Activated T-cell treated with anti-CD3 and anti-CD28 coated beads, Interleukin-2, amount 50 U/mL, for 4 hours (primary cell): ENCODE results near the gene MYLIP. TPM values are rescaled to one million over a fixed set of nuclear protein-coding genes. Genes with fewer than 3 reads are reported as not detected.

Experiments
- ATAC-seq, 2 donors: fragments of 200-7000 bp; cut with Tn5 transposase; one replicate each; pipeline ENCODE4 v1.10.0; 2021
- DNase-seq: peaks from one replicate; pipeline ENCODE4 v3.0.0-alpha.2; 2020
- H3K27me3 Mint-ChIP-seq: one replicate; pipeline ENCODE4 v1.8.0; 2021; ENCODE audit warnings: low read depth, mixed read lengths
- H3K36me3 Mint-ChIP-seq: one replicate; pipeline ENCODE4 v1.8.0; 2022; ENCODE audit warnings: mixed read lengths; ENCODE audit not compliant: insufficient read depth
- H3K4me1 Mint-ChIP-seq: one replicate; pipeline ENCODE4 v1.8.0; 2021; ENCODE audit warnings: low read depth, mixed read lengths
- H3K4me3 Mint-ChIP-seq: one replicate; pipeline ENCODE4 v1.8.0; 2021; ENCODE audit warnings: mild to moderate bottlenecking, moderate library complexity, mixed read lengths
- H3K9me3 Mint-ChIP-seq: one replicate; pipeline ENCODE4 v1.8.0; 2021; ENCODE audit warnings: mixed read lengths
- total RNA-seq, 3 donors: library from RNA; stranded (reverse); gene quantifications; one replicate each; pipeline ENCODE4 v1.2.1, GENCODE V29; 2021

MYLIP gene
- total RNA-seq, 3 donors from 2014 or later = 12.7 to 16.6 (median 13.9) TPM

DNA sequence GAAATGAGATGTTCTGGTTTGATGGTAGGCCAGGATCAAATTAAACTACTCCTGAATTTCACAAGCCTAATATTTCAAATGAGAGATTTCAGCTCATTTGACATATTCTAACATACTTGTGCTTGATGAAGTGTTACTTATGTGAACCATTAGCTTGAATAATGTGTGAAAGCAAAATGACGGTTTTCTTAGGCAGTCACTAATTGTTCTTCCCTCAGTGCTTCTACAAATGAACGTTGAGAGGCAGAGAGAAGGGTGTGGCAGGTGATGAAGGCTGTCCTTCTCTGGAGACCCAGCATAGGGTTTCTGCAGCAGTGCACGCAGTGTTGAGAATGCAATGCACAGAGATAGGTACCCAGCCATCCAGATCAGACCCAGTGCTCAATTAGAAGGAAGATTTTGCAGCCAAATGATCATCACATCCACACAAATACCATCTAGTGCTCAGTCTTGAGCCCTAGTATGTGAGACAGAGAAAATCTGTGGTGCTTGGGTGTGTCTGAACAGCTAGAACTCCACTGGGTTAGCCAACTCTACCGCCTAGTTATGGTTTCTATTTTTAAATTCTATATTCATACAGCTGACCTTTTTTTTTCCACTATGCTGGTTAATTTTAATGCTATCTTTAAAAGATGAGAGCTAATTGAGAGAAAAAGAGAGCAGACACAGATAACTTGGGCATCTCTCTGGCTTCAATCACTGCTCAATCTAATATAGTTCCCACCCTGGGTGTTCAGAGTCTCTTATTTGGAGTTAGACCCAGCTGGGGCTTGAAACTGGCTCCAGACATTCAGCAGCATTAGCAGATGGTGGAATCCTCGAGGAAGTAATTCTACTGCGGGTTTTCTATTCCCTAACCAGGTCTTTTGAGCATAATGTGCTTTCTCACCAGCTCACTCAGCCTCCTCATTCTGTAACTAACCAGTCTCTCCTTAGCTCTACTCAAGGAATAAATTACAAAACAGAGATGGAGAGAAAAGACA lies 4.4 kb upstream of the MYLIP start:
- no peaks in the 10 kb centered on the region for H3K36me3 Mint-ChIP-seq
- H3K4me3 Mint-ChIP-seq = no peak overlapping the region
- no peak for ATAC-seq

DNA sequence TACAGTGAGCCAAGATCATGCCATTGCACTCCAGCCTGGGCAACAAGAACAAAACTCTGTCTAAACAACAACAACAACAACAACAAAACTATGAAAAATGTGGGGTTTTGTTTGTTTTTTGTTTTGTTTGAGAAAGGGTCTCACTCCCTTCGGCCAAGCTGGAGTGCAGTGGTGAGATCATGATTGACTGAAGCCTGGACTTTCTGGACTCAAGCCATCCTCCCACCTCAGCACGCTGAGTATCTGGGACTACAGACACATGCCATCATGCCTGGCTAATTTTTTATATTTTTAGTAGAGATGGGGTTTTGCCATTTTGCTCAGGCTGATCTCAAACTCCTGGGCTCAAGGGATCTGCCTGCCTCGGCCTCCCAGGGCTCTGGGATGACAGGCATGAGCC lies 2.8 kb upstream of the MYLIP start:
- peaks cover 6% of the 10 kb centered on the region for H3K27me3 Mint-ChIP-seq
- no peak overlapping the region for H3K4me3 Mint-ChIP-seq
- no peaks in the 10 kb centered on the region for H3K9me3 Mint-ChIP-seq
- H3K36me3 Mint-ChIP-seq = no peaks in the 10 kb centered on the region
- DNase-seq (no peak), ATAC-seq (no peak)
- H3K4me1 Mint-ChIP-seq = peaks cover 18% of the 10 kb centered on the region

More for the DNA sequence above, 4.4 kb upstream of the MYLIP start:
- H3K27me3 Mint-ChIP-seq = peaks cover 9% of the 10 kb centered on the region
- H3K4me1 Mint-ChIP-seq = peaks cover 4% of the 10 kb centered on the region
- no peaks in the 10 kb centered on the region for H3K9me3 Mint-ChIP-seq
- no peak for DNase-seq

DNA sequence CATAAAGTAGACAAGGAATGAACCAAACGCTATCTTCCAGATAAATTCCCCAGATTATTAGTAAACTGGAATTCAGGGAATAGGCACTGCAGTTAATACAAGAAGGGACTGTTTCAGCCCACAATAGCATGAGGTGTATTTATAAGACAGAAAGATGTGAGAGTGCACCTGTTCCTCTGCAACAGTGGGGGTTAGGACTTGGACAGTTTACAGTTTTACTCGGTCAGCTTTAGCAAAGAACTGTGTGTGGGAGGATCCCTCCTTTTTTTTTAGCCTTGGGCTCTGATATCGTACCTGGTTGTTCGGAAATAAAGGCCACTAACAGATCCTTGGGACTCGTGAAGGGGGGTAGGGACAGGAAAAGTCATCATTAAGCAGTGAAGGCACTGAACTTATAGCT lies 2.0 kb upstream of the MYLIP start:
- H3K4me1 Mint-ChIP-seq = peaks cover 26% of the 10 kb centered on the region
- H3K4me3 Mint-ChIP-seq = no peak overlapping the region
- no peaks in the 10 kb centered on the region for H3K9me3 Mint-ChIP-seq
- no peaks in the 10 kb centered on the region for H3K36me3 Mint-ChIP-seq
- DNase-seq = no peak
- peaks cover 6% of the 10 kb centered on the region for H3K27me3 Mint-ChIP-seq
- no peak for ATAC-seq

DNA sequence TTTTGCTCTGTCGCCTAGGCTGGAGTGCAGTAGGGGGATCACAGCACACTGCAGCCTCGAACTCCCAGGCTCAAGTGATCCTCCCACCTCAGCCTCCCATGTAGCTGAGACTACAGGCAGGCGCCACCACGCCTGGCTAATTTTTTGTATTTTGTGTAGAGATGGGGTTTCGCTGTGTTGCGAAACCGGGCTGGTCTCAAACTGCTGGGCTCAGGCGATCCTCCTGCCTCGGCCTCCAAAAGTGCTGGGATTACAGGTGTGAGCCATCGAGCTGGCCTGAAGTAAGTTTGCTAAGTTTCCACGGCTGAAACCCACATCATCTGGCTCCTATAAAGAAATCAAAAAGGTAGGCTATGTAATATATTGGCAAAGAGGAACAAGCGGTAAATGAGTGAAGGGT lies 1.4 kb upstream of the MYLIP start:
- no peaks in the 10 kb centered on the region for H3K9me3 Mint-ChIP-seq
- DNase-seq = no peak
- no peaks in the 10 kb centered on the region for H3K36me3 Mint-ChIP-seq
- ATAC-seq = no peak
- peaks cover 6% of the 10 kb centered on the region for H3K27me3 Mint-ChIP-seq
- H3K4me1 Mint-ChIP-seq = peaks cover 32% of the 10 kb centered on the region
- peak overlapping the region; percentile 61 for H3K4me3 Mint-ChIP-seq

DNA sequence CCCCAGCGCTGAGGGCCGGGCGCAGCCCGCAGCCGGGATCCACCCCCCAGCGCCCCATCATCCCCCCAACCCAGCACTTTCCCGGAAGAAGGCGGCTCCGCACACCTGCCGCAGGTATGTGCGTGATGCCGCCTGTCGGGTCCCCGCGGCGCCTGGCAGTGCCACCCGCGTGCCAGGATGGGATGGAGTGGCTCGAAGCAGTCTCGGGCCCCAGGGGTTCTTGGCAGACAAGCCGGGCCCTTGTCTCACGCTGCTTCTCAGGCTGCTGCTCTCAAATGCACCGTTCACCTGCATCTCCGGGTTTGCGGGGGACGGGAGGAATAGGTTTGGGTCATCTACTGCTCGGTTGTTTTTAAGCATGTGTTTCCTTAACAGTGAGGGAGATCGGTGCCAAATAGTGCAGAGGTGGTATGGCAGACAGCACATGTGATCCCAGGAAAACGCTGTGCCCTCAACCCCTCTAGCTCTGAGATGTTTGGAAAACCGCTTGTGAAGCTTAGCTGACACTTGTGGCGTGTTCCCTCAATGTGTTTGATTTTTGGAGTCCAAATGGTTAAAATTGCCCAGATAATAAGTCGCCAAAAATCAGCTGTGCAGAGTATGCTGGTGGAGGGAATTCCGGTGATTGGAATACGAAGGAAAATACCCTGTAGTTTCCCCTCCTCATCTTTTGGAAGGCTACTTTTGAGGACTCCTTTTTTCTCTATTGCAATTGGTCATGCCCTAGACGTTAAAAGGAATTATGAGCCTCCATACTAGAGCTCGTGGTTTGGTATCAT lies 926 bp downstream of the MYLIP start:
- H3K27me3 Mint-ChIP-seq = peaks cover 3% of the 10 kb centered on the region
- peak overlapping the region; percentile 91 for H3K4me3 Mint-ChIP-seq
- H3K36me3 Mint-ChIP-seq = peaks cover 10% of the 10 kb centered on the region
- DNase-seq = no peak
- ATAC-seq = peak; percentile 1 to 2
- H3K9me3 Mint-ChIP-seq = no peaks in the 10 kb centered on the region
- peaks cover 54% of the 10 kb centered on the region for H3K4me1 Mint-ChIP-seq

DNA sequence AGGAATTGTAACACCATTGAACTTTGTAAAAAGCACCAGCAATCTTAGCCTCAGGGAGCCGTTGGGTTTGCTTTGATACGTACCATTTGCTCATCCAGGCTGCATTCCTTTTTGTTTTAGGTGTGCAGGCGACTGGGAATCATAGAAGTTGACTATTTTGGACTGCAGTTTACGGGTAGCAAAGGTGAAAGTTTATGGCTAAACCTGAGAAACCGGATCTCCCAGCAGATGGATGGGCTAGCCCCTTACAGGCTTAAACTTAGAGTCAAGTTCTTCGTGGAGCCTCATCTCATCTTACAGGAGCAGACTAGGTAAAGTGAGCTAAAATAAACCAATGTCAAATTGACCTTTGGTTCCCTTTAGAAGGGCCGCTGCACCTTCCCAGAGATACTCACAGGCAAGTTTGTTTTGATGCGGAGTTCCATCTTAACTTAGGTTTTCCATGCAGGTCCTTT lies 1.6 kb downstream of the MYLIP start:
- peaks cover 61% of the 10 kb centered on the region for H3K4me1 Mint-ChIP-seq
- H3K4me3 Mint-ChIP-seq = peak overlapping the region; percentile 91
- H3K9me3 Mint-ChIP-seq = no peaks in the 10 kb centered on the region
- H3K36me3 Mint-ChIP-seq = peaks cover 10% of the 10 kb centered on the region
- ATAC-seq (no peak), DNase-seq (no peak)
- H3K27me3 Mint-ChIP-seq = peaks cover 3% of the 10 kb centered on the region

DNA sequence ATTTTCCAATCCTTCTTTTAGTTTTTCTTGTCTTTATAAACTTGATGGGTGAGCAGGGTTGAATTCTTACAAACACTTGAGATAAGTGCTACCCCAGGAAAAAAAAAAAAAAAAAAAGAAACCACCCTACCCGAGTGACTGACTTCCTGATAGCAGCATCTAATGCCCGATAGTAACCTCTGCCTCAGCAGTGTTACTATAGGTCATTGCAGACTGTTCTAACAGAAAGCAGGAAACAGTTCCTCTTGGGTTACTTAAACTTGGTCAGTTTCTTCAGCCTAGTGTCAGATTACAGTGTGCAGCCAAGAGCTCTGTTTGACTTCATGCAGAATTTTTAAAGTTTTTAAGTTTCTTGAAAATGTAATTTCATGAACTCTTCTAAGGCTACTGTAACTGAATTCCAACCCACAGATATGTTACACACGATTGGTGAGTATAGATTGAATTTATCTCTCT lies 2.1 kb downstream of the MYLIP start:
- ATAC-seq = peak; percentile 32 to 38
- Mint-ChIP-seq H3K4me1 (peaks cover 64% of the 10 kb centered on the region), H3K9me3 (no peaks in the 10 kb centered on the region), H3K4me3 (peak overlapping the region; percentile 91), H3K27me3 (peaks cover 3% of the 10 kb centered on the region), H3K36me3 (peaks cover 10% of the 10 kb centered on the region)
- DNase-seq = no peak

DNA sequence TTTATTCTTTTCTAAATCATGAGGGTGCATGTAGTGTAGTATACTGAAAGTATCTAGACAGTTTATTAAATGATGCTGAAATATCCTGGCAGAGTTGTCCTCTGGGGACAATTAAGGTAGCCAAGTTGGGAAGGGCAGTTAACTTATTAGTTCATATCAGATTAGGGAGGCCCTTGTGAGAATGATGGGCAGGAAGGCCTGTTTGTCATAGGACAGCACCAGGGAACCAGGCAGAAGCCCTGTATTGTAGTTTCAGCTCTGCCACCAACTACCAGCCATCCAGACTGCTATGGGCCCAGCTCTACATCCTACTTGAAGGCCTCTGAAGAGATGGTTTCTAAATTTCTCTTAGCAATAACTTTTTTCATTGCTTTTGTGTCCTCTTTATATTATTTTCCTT lies 4.0 kb downstream of the MYLIP start:
- Mint-ChIP-seq H3K4me1 (peaks cover 78% of the 10 kb centered on the region), H3K4me3 (peak overlapping the region; percentile 46), H3K27me3 (no peaks in the 10 kb centered on the region), H3K36me3 (peaks cover 14% of the 10 kb centered on the region), H3K9me3 (no peaks in the 10 kb centered on the region)
- DNase-seq = no peak
- ATAC-seq = no peak

DNA sequence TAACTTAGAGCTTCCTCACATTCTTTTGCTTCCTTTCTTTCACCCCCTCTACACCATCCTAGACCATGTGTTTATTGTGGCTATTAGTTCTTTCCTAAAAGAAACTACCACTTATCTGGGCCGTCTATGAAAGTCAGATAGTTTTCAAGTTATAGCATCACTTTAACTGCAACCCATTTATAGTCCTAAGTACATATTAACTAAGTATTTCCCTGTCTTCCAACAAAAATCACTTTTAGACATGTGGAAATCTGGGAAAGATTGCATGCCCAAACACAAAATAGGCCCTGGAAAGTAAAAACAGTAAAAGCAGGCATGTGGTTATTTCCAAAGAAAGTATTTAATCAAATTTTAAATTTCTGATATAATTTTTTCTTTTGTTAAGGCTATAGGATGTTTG lies 5.5 kb downstream of the MYLIP start:
- DNase-seq = no peak
- Mint-ChIP-seq H3K36me3 (peaks cover 14% of the 10 kb centered on the region), H3K27me3 (no peaks in the 10 kb centered on the region), H3K9me3 (no peaks in the 10 kb centered on the region), H3K4me3 (no peak overlapping the region), H3K4me1 (peaks cover 91% of the 10 kb centered on the region)
- no peak for ATAC-seq

DNA sequence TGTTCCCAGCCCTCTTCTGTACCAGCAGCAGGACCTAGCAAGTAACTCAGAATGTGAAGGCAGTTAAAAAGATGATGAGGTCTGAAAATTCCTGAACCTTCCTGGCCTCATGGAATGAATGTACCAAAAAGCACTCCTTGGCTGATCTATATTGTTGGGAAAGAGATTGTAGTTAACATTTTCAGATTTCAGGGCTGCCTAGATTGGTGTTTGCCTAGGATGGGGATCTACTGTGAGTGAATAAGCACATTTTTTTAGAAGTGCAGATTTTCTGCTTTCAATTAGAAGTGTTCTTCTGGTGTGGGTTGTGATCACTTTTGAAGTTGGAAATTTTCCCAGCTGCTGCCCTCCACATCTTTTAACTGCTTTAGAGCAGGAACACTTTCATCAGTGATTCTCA lies 6.2 kb downstream of the MYLIP start:
- Mint-ChIP-seq H3K36me3 (peaks cover 17% of the 10 kb centered on the region), H3K4me3 (no peak overlapping the region), H3K4me1 (peaks cover 92% of the 10 kb centered on the region), H3K27me3 (no peaks in the 10 kb centered on the region), H3K9me3 (no peaks in the 10 kb centered on the region)
- ATAC-seq = no peak
- DNase-seq = no peak

DNA sequence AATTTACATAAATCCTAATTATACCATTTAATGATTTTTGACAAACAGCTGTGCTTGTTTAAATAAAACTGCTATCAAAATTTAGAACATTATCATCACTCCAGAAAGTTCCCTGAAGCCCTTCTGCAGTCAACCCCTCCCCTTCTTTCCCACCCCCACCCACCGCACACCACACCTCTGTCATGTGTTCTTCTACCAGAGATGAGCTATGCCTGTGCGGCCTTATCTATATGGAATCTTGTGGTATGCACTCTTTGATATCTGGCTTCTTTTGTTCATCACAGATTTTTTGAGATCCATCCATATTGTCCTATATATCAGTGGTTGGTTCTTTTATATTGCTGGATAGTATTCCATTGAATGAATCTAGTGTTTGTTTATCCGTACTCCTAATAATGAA lies 7.2 kb downstream of the MYLIP start:
- H3K4me1 Mint-ChIP-seq = peaks cover 91% of the 10 kb centered on the region
- H3K36me3 Mint-ChIP-seq = peaks cover 26% of the 10 kb centered on the region
- ATAC-seq = peak; percentile 28 to 49
- peak; percentile 26 for DNase-seq
- peak overlapping the region; percentile 72 for H3K4me3 Mint-ChIP-seq
- no peaks in the 10 kb centered on the region for H3K9me3 Mint-ChIP-seq
- H3K27me3 Mint-ChIP-seq = no peaks in the 10 kb centered on the region

DNA sequence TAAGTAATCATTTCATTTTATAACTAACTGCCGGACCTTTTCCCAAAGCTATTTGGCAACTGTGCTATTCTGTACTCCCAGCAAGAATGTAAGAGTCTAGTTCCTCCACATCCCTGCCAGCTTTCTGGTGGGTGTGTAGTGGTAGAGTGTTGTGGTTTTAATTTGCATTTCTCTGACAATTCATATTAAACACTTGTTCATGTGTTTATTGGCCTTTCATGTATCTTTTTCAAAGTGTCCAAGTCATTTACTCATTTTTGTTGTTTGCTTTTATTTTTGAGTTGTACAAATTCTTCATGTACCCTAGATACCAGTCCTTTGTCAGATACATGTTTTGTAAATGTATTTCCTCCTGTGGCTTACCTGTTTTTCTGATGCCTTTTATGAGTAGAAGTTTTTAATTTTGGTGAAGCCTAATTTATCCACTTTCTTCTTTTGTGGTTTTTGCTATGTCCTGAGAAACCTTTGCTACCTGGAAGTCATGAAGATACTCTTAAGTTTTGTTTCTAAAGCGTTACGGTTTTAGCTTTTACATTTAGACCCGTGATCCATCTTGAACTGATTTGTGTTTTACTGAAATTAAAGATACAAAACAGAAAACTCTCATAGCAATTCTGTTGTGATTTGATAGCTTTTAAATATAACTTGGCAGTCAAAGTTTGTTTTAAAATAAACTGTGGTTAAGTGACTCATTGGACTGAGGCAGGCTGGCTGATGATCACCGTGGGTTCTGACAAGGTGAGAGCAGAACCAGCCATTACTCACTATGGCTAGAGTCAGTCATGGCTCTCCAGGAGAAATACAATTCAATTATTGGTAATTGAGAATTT lies 8.0 kb downstream of the MYLIP start:
- ATAC-seq (peak; percentile 95 to 98), DNase-seq (peak; percentile 53)
- peaks cover 32% of the 10 kb centered on the region for H3K36me3 Mint-ChIP-seq
- H3K27me3 Mint-ChIP-seq = no peaks in the 10 kb centered on the region
- peaks cover 88% of the 10 kb centered on the region for H3K4me1 Mint-ChIP-seq
- peak overlapping the region; percentile 72 for H3K4me3 Mint-ChIP-seq
- no peaks in the 10 kb centered on the region for H3K9me3 Mint-ChIP-seq

DNA sequence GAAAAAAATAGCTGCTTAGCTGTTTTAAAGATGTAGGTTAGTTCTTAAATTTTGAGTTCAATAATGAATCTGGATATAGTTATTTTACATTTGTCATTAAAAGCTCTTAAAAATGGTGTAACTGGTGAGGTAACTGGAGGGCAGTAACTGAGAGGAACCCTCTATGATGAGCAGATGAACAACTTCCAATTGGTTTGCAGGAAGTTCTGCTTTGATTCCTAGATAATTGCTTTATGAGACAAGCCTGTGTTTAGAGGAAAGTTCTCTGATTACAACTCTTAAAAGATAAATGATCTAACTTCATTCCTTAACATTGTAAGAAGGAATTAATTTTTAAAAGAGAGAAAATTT lies 8.5 kb downstream of the MYLIP start:
- H3K4me3 Mint-ChIP-seq = peak overlapping the region; percentile 72
- H3K36me3 Mint-ChIP-seq = peaks cover 36% of the 10 kb centered on the region
- peaks cover 83% of the 10 kb centered on the region for H3K4me1 Mint-ChIP-seq
- DNase-seq = no peak
- ATAC-seq = peak in 1 of 2 donors; percentile 4
- H3K9me3 Mint-ChIP-seq = no peaks in the 10 kb centered on the region
- no peaks in the 10 kb centered on the region for H3K27me3 Mint-ChIP-seq

DNA sequence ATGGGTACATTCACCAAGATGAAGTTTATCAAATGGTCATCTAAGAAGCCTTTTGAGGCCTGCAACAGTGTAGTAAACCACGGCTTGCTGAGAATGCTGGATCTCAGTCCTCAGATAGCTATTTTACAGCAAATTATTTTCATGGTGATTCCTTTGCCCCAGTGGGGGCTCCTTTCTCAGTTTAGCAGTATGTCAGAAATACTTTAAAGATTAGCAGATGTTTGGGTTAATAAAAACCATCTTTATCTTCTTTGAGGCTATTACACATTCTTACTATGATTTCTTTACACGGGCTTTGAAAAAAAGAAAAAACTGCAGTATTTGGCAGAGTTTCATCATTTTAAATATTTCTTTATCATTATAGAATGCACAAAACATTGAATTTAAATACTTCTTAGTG lies 10.7 kb downstream of the MYLIP start:
- peaks cover 44% of the 10 kb centered on the region for H3K36me3 Mint-ChIP-seq
- no peak for DNase-seq
- no peak overlapping the region for H3K4me3 Mint-ChIP-seq
- no peaks in the 10 kb centered on the region for H3K9me3 Mint-ChIP-seq
- no peaks in the 10 kb centered on the region for H3K27me3 Mint-ChIP-seq
- no peak for ATAC-seq
- H3K4me1 Mint-ChIP-seq = peaks cover 64% of the 10 kb centered on the region
